ENCODE data around the gene TRIM33.
"Not testable (repeated sequence)": the region's sequence is repeated elsewhere in the genome, so short reads cannot be mapped to it uniquely, and the experiment has no call there.

The TRIM33 gene

DNA sequence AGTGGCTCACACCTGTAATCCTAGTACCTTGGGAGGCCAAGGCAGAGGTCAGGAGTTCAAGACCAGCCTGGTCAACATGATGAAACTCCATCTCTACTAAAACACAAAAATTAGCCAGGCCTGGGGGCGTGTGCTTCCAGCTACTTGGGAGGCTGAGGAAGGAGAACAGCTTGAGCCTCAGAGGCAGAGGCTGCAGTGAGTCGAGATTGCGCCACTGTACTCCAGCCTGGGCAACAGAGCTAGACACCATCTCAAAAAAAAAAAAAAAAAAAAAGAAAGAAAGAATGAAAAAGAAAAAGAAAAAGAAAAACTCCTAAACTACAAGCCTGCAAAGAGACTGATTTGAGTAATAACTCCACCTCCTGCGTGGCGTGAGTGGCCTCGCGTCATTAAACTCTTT, 92.1 kb downstream of the TRIM33 start:
- not testable (repeated sequence) for DNase-seq (ENCODE audit: low read depth)

DNA sequence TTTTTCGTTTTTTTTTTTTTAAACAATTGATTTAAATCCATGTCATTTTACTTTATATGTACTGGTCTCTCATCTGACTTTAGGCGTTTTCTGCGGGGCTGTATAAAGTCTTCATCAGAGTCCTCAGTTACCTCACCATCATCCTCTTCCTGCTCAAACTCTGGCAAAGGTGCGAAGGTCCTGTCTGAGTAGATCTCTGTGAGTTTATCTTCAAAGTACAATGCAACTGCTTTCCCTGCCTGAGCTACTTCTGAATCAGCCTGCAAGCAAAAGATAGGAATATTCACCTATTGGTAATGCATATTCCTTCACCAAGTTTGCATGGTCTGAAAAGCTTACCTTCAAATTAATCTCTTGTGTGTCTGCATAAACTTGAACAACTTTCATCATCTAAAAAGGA, 113.4 kb downstream of the TRIM33 start:
- no peak for DNase-seq (ENCODE audit: low read depth)

DNA sequence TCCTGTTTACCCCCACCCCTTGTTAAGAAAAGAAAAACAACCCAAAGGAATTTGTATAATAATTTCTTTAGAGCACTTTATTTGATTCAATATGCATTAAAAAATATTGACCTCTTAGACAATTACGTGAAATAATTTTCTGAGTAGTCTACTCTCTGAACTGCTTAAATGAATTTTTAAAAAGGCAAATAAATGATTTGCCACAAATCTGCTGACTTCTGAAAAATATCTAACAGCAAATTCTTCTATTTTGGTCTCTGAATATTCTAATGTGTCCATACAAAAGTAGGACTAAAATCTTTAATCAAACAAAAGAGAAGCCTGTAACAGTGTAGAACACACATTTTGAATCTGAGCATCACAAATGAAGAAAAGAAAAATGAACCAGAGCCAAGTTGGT, 115.1 kb downstream of the TRIM33 start:
- no peak for DNase-seq (ENCODE audit: low read depth)

DNA sequence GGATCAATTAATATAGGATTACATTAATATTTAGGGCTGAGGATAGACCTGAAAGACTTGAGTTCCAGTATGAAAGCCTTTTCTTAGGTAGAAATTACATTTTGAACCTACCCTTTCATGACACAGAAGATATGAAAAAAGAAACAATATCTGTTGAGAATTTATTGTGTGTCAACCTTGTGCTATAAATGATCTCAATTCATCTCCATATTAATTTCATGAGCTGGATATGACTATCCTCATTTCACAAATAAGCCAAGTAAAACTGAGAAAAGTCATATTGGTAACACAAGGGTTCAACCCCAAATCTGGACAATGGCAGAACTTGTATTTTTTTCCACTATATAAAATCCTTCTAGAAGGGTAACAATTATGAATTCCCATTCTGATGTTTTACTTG, 120.0 kb downstream of the TRIM33 start:
- DNase-seq (ENCODE audit: low read depth): no peak

DNA sequence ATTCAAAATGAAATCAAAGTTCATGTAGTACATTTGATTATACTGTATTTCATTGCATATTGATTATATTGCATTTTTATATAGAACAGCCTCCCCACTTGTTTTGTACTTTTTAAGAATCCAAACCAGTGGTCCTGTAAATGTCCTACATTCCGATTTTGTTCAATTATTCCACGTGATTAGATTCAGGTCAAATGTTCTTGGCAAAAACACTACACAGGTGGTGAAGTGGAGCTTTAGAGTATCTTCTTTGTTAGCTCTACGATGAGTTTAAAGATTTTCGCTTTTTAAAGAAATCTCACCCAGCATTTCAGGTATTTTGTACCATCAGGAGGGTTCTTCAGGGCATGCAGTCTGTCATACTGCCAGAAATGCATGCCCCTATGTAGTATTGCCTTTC, 120.6 kb downstream of the TRIM33 start:
- DNase-seq (ENCODE audit: low read depth): no peak

DNA sequence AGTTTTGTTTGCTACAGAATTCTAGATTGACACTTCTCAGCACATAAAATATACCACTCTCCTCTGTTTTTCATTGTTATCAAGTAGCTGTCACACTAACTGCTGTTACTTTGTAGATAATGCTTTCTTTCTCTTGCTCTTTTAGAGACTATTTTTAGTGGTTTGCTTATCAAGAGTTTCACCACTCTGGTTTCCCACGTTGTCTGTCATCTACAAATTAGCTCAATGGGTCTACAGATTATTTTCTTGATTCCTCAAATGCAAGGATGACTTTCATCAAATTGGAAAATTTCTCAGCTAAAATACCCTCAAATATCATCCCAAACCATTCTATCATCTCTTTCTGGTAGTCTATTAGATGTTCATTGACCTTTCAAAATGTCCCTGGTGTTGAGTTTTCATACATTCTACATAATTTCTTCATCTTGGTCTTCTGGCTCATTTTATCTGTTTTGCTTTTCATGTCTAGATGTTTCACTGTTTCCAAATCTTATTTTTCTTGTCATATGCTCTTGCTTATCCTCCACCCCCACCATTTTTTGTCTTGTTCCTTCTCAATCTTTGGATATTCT, 122.5 kb downstream of the TRIM33 start:
- no peak for DNase-seq (ENCODE audit: low read depth)

DNA sequence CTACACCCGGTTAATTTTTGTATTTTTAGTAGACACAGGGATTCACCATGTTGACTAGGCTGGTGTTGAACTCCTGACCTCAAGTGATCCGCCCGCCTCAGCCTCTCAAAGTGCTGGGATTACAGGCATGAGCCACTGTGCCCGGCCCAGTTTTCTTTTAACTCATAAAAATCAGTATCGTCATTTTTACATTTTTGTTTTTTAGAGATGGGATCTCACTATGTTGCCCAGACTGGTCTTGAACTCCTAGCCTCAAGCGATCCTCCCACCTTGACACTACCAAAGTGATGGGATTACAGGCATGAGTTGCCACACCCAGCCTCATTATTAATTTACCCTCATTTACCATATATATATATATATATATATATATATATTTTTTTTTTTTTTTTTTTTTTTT, 123.4 kb downstream of the TRIM33 start:
- DNase-seq (ENCODE audit: low read depth): not testable (repeated sequence)

DNA sequence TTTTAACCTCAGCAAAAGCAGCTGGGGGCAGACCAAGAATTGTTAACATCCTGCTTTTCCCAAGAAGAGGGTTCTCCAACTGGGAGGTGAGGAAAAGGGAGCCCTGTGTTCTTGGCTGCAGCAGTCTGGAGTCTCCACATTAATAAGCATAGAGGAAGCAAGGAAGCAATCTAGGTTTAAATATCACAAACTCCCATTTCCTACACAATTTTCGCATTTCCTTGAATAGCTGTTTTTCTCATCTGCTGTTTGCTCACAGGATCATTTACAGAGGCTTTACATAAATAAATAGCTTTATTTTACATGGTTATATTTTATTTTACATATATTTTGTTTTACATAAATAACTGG, 124.0 kb downstream of the TRIM33 start:
- DNase-seq (ENCODE audit: low read depth): no peak

DNA sequence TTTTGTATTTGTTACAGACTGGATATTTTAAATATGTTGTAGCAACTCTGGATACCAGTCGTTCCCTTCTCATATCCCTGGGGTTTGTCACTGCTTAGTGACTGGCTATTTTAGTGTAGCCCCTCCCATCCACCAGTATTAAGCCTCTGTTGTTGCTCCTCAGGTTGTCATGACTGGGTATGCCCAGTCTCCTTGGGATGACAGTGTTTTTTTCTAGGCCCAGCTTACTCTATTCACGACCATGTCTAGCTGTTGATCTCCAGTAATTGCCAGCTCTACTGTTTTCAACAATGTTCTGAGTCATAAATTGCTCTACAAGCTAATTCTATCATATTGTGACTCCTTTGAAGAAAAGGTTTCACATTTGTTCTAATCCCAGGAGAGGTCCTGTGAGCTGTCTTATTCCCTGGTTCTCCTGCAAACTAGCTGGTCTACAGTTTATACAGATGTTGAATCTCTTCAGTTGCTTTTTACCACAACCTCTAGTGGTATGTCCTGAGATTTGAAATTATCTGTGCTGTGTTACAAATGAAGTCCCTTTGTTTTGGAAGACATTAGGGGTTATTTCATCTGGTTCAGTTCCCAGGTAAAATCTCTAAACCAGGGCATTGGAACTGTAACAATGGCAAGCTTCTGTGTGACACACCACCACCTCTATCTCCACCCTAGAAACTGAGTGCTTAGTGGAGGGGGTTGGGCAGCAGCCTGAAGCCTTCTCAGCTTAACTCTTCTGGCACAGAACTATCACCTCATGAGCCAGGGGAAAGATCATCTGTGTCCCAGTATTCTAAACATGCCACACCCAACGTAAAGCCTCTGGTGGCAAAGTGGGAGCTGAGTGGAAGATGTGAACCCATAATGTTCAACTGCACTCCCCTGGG, 124.6 kb downstream of the TRIM33 start:
- no peak for DNase-seq (ENCODE audit: low read depth)

DNA sequence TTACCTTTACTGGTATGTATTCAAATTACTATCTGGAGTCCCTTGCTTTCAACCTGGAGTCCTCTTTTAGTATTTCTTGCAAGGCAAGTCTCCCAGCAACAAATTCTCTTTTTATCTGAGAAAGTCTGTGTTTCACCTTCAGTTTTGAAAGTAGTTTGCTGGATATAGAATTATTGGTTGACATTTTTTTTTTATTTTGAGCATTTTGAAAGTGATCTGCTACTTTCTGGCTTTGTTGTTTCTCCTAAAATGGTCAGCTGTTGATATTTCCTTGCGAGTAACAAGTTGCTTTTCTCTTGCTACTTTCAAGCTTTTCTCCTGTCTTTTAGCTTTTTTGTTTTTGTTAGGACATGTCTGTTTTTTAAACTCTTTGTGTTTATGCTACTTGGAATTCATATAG, 126.1 kb downstream of the TRIM33 start:
- DNase-seq (ENCODE audit: low read depth): no peak

DNA sequence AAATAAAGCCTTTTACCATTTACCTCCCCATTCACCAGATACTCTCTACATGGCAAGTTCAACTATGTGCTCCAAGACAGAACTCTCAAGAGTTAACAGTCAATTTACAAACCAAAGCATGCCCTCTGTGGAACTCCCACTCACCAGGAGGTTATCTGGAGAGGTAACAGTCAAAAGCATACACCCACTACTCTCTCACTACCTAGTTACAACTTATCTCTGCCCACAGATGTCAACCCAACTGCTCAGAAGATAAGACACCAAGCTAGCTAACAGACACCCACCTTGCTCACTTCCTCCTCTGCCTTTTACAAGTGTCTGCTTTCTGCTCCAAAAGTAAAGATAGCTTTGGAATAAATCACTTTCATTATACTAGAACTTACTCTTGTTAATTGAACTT, 131.0 kb downstream of the TRIM33 start:
- no peak for DNase-seq (ENCODE audit: low read depth)

DNA sequence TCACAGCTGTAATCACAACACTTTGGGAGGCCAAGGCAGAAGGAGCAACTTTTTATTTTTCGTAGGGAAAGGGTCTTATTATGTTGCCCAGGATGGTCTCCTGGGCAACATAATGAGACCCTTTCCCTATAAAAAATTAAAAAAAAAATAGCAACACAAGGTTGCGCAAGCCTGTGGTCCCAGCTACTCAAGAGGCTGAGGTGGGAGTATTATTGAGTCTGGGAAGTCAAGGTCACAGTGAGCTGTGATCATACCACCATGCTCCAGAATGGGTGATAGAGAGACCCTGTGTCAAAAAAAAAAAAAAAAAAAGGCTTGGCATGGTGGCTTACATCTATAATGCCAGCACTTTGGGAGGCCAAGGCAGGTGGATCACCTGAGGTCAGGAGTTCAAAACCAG, 131.6 kb downstream of the TRIM33 start:
- no peak for DNase-seq (ENCODE audit: low read depth)

DNA sequence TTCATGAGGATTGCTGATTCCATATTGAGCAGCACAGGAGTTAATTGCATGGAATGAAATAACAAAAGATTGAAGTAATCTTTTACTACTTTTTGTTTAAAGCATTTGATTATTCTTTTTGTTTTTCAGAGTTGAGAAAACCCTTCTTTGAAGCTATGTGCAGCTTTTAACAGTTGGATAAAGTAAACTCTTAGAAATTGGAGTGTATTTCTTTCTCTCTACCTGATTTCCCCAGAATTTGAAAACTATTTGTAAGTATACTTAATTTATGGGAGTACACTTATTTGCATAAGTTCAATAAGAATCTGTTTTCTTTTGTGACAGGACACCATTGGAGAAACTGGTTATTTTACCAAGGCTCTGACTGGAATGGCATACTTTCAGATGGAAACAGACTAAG, 133.6 kb downstream of the TRIM33 start:
- DNase-seq (ENCODE audit: low read depth): no peak

DNA sequence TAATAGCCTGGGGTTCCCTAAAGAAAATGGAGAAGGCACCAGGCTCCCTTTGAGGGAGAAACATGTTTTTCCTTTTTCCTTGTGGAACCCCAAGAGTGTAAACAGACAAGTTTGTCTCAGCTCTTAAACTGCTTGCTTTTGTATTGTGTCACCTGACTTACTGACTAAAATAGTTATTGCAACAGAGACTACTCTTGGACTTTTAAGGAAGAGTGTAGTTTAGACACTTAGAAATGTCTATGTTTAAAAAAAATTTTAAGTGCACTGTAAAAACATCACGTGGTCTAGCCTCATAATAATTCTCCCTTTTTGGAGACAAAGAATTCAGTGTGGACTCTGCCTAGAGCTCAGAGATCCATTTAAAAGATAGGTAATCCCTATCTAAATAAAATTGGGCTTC, 141.1 kb downstream of the TRIM33 start:
- DNase-seq (ENCODE audit: low read depth): no peak

DNA sequence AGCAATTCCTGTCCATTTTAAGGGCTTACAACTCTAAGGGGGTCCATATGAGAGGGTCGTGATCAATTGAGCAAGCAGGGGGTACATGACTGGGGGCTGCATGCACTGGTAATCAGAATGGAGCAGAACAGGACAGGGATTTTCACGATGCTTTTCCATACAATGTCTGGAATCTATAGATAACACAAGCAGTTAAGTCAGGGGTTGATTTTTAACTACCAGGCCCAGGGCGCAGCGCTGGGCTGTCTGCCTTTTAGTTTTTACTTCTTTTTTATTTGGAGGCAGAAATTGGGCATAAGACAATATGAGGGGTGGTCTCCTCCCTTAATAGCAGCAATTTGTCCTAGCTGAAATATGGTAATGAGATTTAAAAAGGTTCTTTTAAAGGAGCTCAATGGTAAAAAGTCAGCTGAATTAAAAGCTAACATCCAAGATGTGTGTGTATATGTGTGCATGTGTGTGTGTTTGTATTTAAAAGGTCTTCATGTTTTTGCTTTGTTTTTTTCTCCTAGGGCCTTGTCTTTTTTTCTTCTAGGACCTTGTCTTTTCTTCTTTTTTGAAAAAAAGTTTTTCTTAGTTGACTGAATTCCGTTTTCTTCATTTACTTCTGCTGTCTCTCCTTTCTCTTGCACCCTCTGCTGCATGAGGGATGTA, 141.6 kb downstream of the TRIM33 start:
- not testable (repeated sequence) for DNase-seq (ENCODE audit: low read depth)

DNA sequence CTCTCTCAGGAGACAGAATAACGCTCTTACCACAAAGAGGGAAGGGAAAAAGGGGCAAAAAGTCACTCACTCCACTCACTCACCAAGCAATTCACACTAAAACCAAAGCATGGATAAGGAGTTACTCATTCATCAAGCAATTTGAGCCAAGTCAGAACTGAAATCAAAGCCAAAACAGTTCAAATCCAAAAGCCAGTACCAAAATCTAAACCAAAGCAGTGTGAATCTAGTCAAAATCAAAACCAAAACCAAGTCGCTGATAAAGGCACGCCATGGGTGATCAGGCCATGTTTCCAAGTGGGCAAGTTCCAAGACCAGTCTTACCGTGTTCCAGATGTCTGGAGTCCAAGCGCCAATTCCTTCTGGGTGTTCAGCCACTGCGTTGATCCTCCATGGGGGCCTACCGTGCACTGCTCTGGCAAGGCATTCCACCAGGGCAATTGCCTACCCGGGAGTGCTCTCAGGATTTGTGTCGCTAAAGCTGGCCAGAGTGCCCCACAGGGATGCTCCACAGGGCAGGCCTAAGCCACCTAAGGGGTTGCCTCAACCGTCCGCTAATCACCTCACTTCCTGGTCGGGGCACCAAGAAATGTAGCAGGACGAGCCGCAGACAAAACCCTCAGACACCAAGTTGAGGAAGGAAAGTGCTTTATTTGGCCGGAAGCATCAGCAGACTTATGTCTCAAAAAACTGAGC, 142.3 kb downstream of the TRIM33 start:
- no peak for DNase-seq (ENCODE audit: low read depth)

DNA sequence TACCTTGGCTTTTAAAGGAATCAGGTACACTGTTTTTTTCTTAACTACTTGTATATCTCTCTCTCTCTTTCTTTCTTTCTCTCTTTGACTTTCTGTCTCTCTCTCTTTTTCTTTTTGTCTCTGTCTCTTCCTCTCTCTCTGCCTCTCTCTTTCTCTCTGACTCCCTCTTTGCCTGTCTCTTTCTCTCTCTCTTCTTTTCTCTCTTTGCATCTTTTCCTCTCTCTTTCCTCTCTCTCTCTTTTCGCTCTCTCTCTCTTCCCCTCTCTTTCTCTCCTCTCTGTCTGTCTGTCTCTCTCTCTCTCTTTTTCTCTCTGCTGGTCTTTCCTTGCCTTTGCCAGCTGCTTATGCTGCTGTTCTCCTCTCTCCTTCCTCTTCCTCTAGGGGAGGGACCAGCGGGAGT, 143.2 kb downstream of the TRIM33 start:
- no peak for DNase-seq (ENCODE audit: low read depth)

DNA sequence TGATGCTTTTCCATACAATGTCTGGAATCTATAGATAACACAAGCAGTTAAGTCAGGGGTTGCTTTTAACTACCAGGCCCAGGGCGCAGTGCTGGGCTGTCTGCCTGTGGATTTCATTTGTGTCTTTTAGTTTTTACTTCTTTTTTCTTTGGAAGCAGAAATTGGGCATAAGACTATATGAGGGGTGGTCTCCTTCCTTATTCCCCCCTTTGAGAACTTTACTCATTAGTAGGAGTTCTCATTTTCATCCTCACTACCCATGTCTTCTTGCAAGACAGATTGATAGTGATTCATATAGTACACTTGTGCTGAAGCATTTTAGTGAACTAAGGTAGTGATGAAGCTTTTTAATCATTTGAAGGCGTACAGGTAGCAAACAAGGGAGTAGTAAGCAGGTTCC, 147.8 kb downstream of the TRIM33 start:
- DNase-seq (ENCODE audit: low read depth): not testable (repeated sequence)

DNA sequence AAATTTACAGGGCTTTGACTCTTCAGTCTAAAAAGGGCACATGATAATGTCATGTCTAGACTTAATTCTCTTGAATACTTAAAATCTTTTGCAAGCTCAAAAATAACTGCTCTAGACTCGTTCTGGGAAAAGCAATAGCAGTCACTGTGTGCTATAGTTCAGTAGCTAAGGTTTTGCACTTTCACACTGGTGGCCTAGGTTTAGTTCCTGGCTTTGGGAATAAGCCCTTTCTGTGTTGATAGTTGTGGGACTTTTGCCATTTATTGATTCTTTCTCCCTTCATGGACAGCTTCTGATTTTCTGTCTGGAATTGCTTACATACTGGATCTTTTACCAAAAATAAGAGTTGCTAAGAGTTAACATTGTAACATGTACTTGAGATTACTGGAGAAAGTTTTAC, 151.2 kb downstream of the TRIM33 start:
- no peak for DNase-seq (ENCODE audit: low read depth)

DNA sequence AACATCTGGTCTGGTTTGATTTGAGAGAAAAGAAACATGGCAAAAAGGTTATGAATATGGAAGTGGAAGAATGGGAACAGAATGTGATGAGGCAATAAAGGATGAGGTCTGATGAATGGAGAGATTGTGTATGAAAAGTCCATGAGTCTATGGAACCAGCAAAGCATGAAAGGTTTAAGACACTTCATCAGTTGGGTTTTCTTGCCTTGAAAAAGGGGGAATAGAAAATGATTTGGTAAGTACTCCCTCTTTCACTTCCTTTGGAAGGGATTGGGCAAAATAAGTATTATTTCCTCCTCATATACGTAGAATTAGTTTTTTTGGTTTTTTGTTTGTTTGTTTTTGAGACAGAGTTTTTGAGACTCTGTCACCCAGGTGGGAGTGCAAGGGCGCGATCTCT, 155.8 kb downstream of the TRIM33 start:
- no peak for DNase-seq (ENCODE audit: low read depth)

DNA sequence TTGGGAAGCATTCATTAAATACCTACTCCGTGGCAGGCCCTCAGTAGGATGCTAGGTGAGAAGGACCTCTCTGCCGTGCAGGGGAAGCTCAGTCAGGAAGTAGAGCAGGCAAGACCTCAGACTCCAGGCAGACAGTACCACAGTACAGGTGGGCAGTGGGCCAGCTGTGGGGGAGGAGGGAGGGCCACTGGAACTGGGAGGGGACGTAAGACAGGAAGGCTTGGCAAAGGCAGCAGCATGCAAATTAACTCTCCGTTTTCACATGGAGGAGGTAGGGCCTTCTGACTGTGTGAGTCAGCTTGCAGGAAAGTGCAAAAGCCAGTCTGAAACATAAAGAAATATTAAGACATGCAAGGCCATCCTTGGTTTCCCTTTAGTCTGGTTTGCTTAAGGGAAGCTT, 157.7 kb downstream of the TRIM33 start:
- DNase-seq (ENCODE audit: low read depth): no peak

DNA sequence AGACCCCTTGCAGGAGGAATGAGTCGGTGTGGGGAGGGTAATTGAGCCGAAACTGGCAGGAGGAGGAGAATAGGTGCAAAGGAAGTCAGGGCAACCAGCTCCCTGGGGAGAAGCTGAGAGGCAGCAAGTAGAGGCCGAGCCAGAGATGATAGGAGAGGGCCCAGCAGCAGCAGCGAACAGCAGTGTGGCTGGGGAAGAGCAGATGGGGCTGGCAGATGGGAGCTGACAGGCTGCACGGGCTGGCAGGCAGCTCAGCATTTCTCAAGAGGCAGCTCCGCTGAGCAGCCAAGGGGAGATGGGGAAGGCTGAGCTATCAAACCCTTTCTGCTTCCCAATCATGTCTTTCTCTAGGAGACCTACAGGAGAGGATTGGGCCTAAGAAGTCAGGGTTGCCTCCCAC, 158.2 kb downstream of the TRIM33 start:
- no peak for DNase-seq (ENCODE audit: low read depth)

All from stimulated activated CD8-positive, alpha-beta memory T cell treated with anti-CD3 and anti-CD28 coated beads, Interleukin-12 subunit alpha, Interleukin-12 subunit beta, amount 100 ng/mL, for 1 hour (primary cell).